Astrocyte (in vitro differentiated cells and primary cell): Measurements from ENCODE around the gene CD177. TPM values are rescaled to one million over a fixed set of nuclear protein-coding genes. Genes with fewer than 3 reads are reported as not detected.
"Not testable (repeated sequence)": the region's sequence is repeated elsewhere in the genome, so short reads cannot be mapped to it uniquely, and the experiment has no call there.

Source experiments
- DNase-seq: peaks from one replicate; pipeline ENCODE4 v3.0.0-alpha.2; 2010; ENCODE audit warnings: low read depth
- FAIRE-seq: peaks from 2 replicates; lab custom pipeline; 2011; peaks lifted over from hg19 to GRCh38; lab: Jason Lieb, UNC
- H2AFZ ChIP-seq: 2 replicates; pipeline ENCODE4 v1.6.0; 2012; ENCODE audit warnings: low read depth, low read length, inconsistent platforms
- H3K27ac ChIP-seq: 2 replicates; pipeline ENCODE4 v1.5.1; 2011; ENCODE audit warnings: low read depth, low read length, inconsistent platforms
- H3K27me3 ChIP-seq: 2 replicates; pipeline ENCODE4 v1.6.0; 2011; ENCODE audit warnings: low read length, inconsistent platforms; ENCODE audit not compliant: insufficient read depth
- H3K36me3 ChIP-seq: 2 replicates; pipeline ENCODE4 v1.5.1; 2011; ENCODE audit warnings: low read length, inconsistent platforms; ENCODE audit not compliant: insufficient read depth
- H3K4me1 ChIP-seq: 2 replicates; pipeline ENCODE4 v1.5.1; 2011; ENCODE audit warnings: low read length, inconsistent platforms; ENCODE audit not compliant: insufficient read depth
- H3K4me2 ChIP-seq: 2 replicates; pipeline ENCODE4 v1.6.0; 2012; ENCODE audit warnings: low read length, inconsistent platforms
- H3K4me3 ChIP-seq: 2 replicates; pipeline ENCODE4 v1.5.1; 2011; ENCODE audit warnings: low read depth, mild to moderate bottlenecking, low read length, inconsistent platforms; ENCODE audit not compliant: insufficient read depth
- H3K79me2 ChIP-seq: 2 replicates; pipeline ENCODE4 v1.6.0; 2012; ENCODE audit warnings: mild to moderate bottlenecking, low read length, inconsistent platforms; ENCODE audit not compliant: insufficient read depth
- H3K9ac ChIP-seq: 2 replicates; pipeline ENCODE4 v1.6.0; 2012; ENCODE audit warnings: mild to moderate bottlenecking, low read length, inconsistent platforms
- H3K9me3 ChIP-seq: 2 replicates; pipeline ENCODE4 v1.5.1; 2012; ENCODE audit warnings: low read depth, mild to moderate bottlenecking, low read length, inconsistent platforms; ENCODE audit not compliant: insufficient read depth
- H4K20me1 ChIP-seq: 2 replicates; pipeline ENCODE4 v1.6.0; 2012; ENCODE audit warnings: low read length, inconsistent platforms; ENCODE audit not compliant: insufficient read depth
- H3K27ac Mint-ChIP-seq: one replicate; pipeline ENCODE4 v1.8.0; 2021; ENCODE audit warnings: mild to moderate bottlenecking, mixed read lengths; ENCODE audit not compliant: unreplicated experiment
- H3K27me3 Mint-ChIP-seq: one replicate; pipeline ENCODE4 v1.8.0; 2021; ENCODE audit warnings: low read depth, mixed read lengths; ENCODE audit not compliant: unreplicated experiment
- H3K36me3 Mint-ChIP-seq: one replicate; pipeline ENCODE4 v1.8.0; 2021; ENCODE audit warnings: low read depth, mixed read lengths; ENCODE audit not compliant: unreplicated experiment
- H3K4me1 Mint-ChIP-seq: one replicate; pipeline ENCODE4 v1.8.0; 2021; ENCODE audit warnings: low read depth, mixed read lengths; ENCODE audit not compliant: unreplicated experiment
- H3K4me3 Mint-ChIP-seq: one replicate; pipeline ENCODE4 v1.8.0; 2021; ENCODE audit warnings: mild to moderate bottlenecking, moderate library complexity, mixed read lengths; ENCODE audit not compliant: unreplicated experiment
- H3K9me3 Mint-ChIP-seq: one replicate; pipeline ENCODE4 v1.8.0; 2021; ENCODE audit warnings: mild to moderate bottlenecking, mixed read lengths; ENCODE audit not compliant: unreplicated experiment
- CTCF ChIP-seq: IDR thresholded peaks from 2 replicates; pipeline ENCODE4 v1.5.1; 2011; ENCODE audit warnings: low read depth, mild to moderate bottlenecking, inconsistent platforms, low read length, moderate library complexity; ENCODE audit not compliant: insufficient read depth
- EZH2 ChIP-seq: IDR thresholded peaks from 2 replicates; pipeline ENCODE4 v1.6.1; 2012; ENCODE audit warnings: mild to moderate bottlenecking, low read length, inconsistent platforms; ENCODE audit not compliant: insufficient read depth
- total RNA-seq: library from RNA; stranded (reverse); gene quantifications from 2 replicates; pipeline ENCODE4 v1.2.1, GENCODE V29; 2021

Gene CD177
- total RNA-seq, 1 donor from 2014 or later = not detected

GRCh38 chr19:43320546-43320945 is 32.9 kb upstream of the CD177 start:
- H3K4me3 Mint-ChIP-seq = no peak overlapping the region
- Histone ChIP-seq H3K4me2 (no peak overlapping the region), H3K9me3 (peaks cover 2% of the 10 kb centered on the region), H3K27me3 (no peaks in the 10 kb centered on the region), H2AFZ (no peak overlapping the region), H3K36me3 (no peaks in the 10 kb centered on the region), H3K9ac (no peak overlapping the region), H3K4me1 (no peaks in the 10 kb centered on the region), H3K79me2 (no peaks in the 10 kb centered on the region), H4K20me1 (no peaks in the 10 kb centered on the region), H3K27ac (no peak overlapping the region), H3K4me3 (no peak overlapping the region)
- H3K9me3 Mint-ChIP-seq = peaks cover 6% of the 10 kb centered on the region
- H3K27ac Mint-ChIP-seq = no peak overlapping the region
- DNase-seq (no peak), FAIRE-seq (no peak)
- no peak for TF ChIP-seq EZH2
- TF ChIP-seq CTCF = no peak
- no peaks in the 10 kb centered on the region for H3K36me3 Mint-ChIP-seq
- no peaks in the 10 kb centered on the region for H3K27me3 Mint-ChIP-seq
- H3K4me1 Mint-ChIP-seq = no peaks in the 10 kb centered on the region

- not testable (repeated sequence) for H3K9me3 Mint-ChIP-seq, H2AFZ ChIP-seq, H3K27ac ChIP-seq, H3K4me1 Mint-ChIP-seq, H3K9me3 ChIP-seq, H3K4me3 Mint-ChIP-seq, H3K27me3 ChIP-seq, H3K27me3 Mint-ChIP-seq, H3K4me1 ChIP-seq, FAIRE-seq, H3K9ac ChIP-seq, H4K20me1 ChIP-seq, H3K36me3 ChIP-seq, H3K79me2 ChIP-seq, DNase-seq, H3K27ac Mint-ChIP-seq, H3K36me3 Mint-ChIP-seq, H3K4me2 ChIP-seq, H3K4me3 ChIP-seq
Observed at GRCh38 chr19:43326761-43327160, 26.7 kb upstream of the CD177 start.

GRCh38 chr19:43328561-43328960 is 24.9 kb upstream of the CD177 start:
- not testable (repeated sequence) for H3K36me3 ChIP-seq, H3K36me3 Mint-ChIP-seq, H3K9me3 ChIP-seq, H3K9me3 Mint-ChIP-seq, H2AFZ ChIP-seq, H3K27me3 Mint-ChIP-seq, H3K9ac ChIP-seq, H3K4me3 ChIP-seq, H3K4me3 Mint-ChIP-seq, H3K4me1 Mint-ChIP-seq, H3K27ac ChIP-seq, H3K4me2 ChIP-seq, H3K27me3 ChIP-seq, DNase-seq, FAIRE-seq, H3K4me1 ChIP-seq, H4K20me1 ChIP-seq, H3K79me2 ChIP-seq, H3K27ac Mint-ChIP-seq

GRCh38 chr19:43329049-43329448 is 24.4 kb upstream of the CD177 start:
- FAIRE-seq, H2AFZ ChIP-seq, H4K20me1 ChIP-seq, H3K27ac ChIP-seq, H3K36me3 Mint-ChIP-seq, H3K4me1 Mint-ChIP-seq, H3K27me3 ChIP-seq, H3K4me2 ChIP-seq, H3K9me3 ChIP-seq, H3K27ac Mint-ChIP-seq, H3K4me3 Mint-ChIP-seq, H3K79me2 ChIP-seq, H3K27me3 Mint-ChIP-seq, H3K4me1 ChIP-seq, H3K9me3 Mint-ChIP-seq, H3K36me3 ChIP-seq, H3K4me3 ChIP-seq, DNase-seq, H3K9ac ChIP-seq: not testable (repeated sequence)
